ENCODE data around the gene IGSF9.
"Not testable (repeated sequence)": the region's sequence is repeated elsewhere in the genome, so short reads cannot be mapped to it uniquely, and the experiment has no call there.

- not testable (repeated sequence) for TF ChIP-seq CTCF (IDR thresholded peaks at IDR 0.05; ENCODE audit: insufficient read depth, low read depth, low read length); EZH2 (IDR thresholded peaks at IDR 0.05; ENCODE audit: insufficient read depth, low read length)
These were observed 45.8 kb downstream of the IGSF9 start for GRCh38 chr1:159899634-159900033.
